ENCODE data around the gene FGF14.

The FGF14 gene

DNA sequence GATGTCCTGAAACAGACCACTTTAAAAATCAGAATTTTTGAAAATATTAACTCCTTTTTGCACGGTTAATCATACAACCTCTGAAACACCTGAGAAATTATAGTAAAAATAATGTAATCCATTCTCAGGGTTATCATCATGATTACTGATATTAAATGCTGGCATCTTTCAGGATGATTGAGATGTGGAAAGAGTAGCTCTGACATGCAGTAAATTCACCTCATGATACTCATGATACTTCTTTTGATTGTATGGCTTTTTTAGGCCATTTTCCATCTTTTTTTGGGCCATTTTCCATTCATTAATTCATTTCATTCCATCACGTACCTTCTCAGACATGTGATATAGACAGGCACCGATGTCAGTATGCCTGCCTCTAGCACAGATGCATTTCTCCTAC, 85.1 kb downstream of the FGF14 start:
- Histone ChIP-seq H3K9me3 (replicated peaks in 1 of 2; ENCODE audit: control insufficient read depth in 2 of 2, insufficient read depth in 1 of 2, low read depth in 1 of 2, low read length in 2 of 2) (no peaks in the 10 kb centered on the region), H2BK5ac (ENCODE audit: low read length) (no peak overlapping the region), H3K4me3 (ENCODE audit: low read length in 2 of 2) (no peak overlapping the region), H3K18ac (ENCODE audit: low read length) (no peak overlapping the region), H3K4me2 (ENCODE audit: insufficient read depth, low read length, poor library complexity, severe bottlenecking) (no peak overlapping the region), H3K36me3 (replicated peaks in 1 of 2; ENCODE audit: control insufficient read depth in 2 of 2, insufficient read depth in 2 of 2, low read length in 2 of 2) (no peaks in the 10 kb centered on the region), H3K4ac (ENCODE audit: low read length) (no peak overlapping the region), H4K8ac (ENCODE audit: low read depth, low read length) (no peak overlapping the region), H2BK120ac (ENCODE audit: low read depth, low read length) (no peak overlapping the region), H3K27ac (replicated peaks; ENCODE audit: low read length) (no peak overlapping the region), H3K9ac (ENCODE audit: low read depth, low read length, poor library complexity) (no peak overlapping the region), H3K27me3 (ENCODE audit: control insufficient read depth in 3 of 3, insufficient read depth in 3 of 3, low read depth in 1 of 3, low read length in 3 of 3) (no peaks in the 10 kb centered on the region), H2BK12ac (ENCODE audit: low read length) (no peak overlapping the region), H2AK5ac (ENCODE audit: low read depth, low read length) (no peak overlapping the region), H3K23ac (ENCODE audit: low read depth, low read length, poor library complexity) (no peak overlapping the region), H3K14ac (ENCODE audit: low read length) (no peak overlapping the region), H3K4me1 (ENCODE audit: control insufficient read depth in 2 of 2, insufficient read depth in 1 of 2, low read depth in 1 of 2, low read length in 2 of 2) (peaks cover 0 to 2% of the 10 kb centered on the region in 2 donors), H2BK15ac (ENCODE audit: low read length) (no peak overlapping the region), H3K79me1 (ENCODE audit: low read depth, low read length) (no peaks in the 10 kb centered on the region), H2AFZ (ENCODE audit: low read length) (no peak overlapping the region), H4K91ac (ENCODE audit: low read depth, low read length, poor library complexity) (no peak overlapping the region)
- DNase-seq (ENCODE audit: low spot score), result no peak
- no CpG with 5 or more reads among the region's 3 CpGs for WGBS, 2 donors (ENCODE audit: extremely low coverage in 2 of 2, insufficient read length in 2 of 2, insufficient replicate concordance in 1 of 2)

DNA sequence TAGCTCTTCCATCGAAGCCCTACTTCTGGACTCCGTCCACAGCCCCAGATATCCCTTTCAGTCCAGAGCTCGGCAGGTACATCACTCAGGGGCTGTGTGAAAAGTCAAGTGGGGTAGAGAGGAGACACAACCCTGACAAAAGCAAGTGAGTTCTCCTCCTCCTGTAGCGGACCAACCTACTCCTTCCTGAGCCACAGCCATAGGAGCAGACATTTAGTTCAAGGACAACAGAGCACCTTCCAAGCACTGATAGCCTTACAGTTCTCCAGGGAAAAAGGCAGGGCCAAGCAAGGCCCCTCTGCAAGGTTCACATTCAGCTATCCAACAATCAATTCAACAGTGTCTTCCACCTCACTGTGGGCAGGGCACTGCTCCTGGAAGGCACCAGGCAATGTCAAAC, 89.0 kb downstream of the FGF14 start:
- H3K27ac ChIP-seq (replicated peaks; ENCODE audit: low read length), result no peak overlapping the region
- H3K27me3 ChIP-seq (ENCODE audit: control insufficient read depth in 3 of 3, insufficient read depth in 3 of 3, low read depth in 1 of 3, low read length in 3 of 3), result peaks cover 0 to 2% (median 0%) of the 10 kb centered on the region in 3 experiments
- H2AK5ac ChIP-seq (ENCODE audit: low read depth, low read length), result no peak overlapping the region
- no peak overlapping the region for H3K9ac ChIP-seq (ENCODE audit: low read depth, low read length, poor library complexity)
- H2BK15ac ChIP-seq (ENCODE audit: low read length), result no peak overlapping the region
- H4K8ac ChIP-seq (ENCODE audit: low read depth, low read length), result no peak overlapping the region
- no peak overlapping the region for H2BK12ac ChIP-seq (ENCODE audit: low read length)
- no peak for DNase-seq (ENCODE audit: low spot score)
- no peak overlapping the region for H3K4me2 ChIP-seq (ENCODE audit: insufficient read depth, low read length, poor library complexity, severe bottlenecking)
- no peak overlapping the region for H2BK5ac ChIP-seq (ENCODE audit: low read length)
- no peak overlapping the region for H4K91ac ChIP-seq (ENCODE audit: low read depth, low read length, poor library complexity)
- H2BK120ac ChIP-seq (ENCODE audit: low read depth, low read length), result no peak overlapping the region
- H3K36me3 ChIP-seq (replicated peaks in 1 of 2; ENCODE audit: control insufficient read depth in 2 of 2, insufficient read depth in 2 of 2, low read length in 2 of 2), result no peaks in the 10 kb centered on the region
- H3K4me3 ChIP-seq (ENCODE audit: low read length in 2 of 2), result no peak overlapping the region
- no peak overlapping the region for H3K18ac ChIP-seq (ENCODE audit: low read length)
- WGBS, 2 donors (ENCODE audit: extremely low coverage in 2 of 2, insufficient read length in 2 of 2, insufficient replicate concordance in 1 of 2), result no CpG with 5 or more reads among the region's 4 CpGs
- no peaks in the 10 kb centered on the region for H3K79me1 ChIP-seq (ENCODE audit: low read depth, low read length)
- H3K4me1 ChIP-seq (ENCODE audit: control insufficient read depth in 2 of 2, insufficient read depth in 1 of 2, low read depth in 1 of 2, low read length in 2 of 2), result peaks cover 2% of the 10 kb centered on the region in 2 donors
- no peak overlapping the region for H3K14ac ChIP-seq (ENCODE audit: low read length)
- H3K4ac ChIP-seq (ENCODE audit: low read length), result no peak overlapping the region
- no peak overlapping the region for H2AFZ ChIP-seq (ENCODE audit: low read length)
- H3K23ac ChIP-seq (ENCODE audit: low read depth, low read length, poor library complexity), result no peak overlapping the region
- peaks cover 0 to 2% of the 10 kb centered on the region in 2 donors for H3K9me3 ChIP-seq (replicated peaks in 1 of 2; ENCODE audit: control insufficient read depth in 2 of 2, insufficient read depth in 1 of 2, low read depth in 1 of 2, low read length in 2 of 2)

- Histone ChIP-seq H4K8ac (ENCODE audit: low read depth, low read length) (no peak overlapping the region), H3K79me1 (ENCODE audit: low read depth, low read length) (no peaks in the 10 kb centered on the region), H3K9ac (ENCODE audit: low read depth, low read length, poor library complexity) (no peak overlapping the region), H2BK120ac (ENCODE audit: low read depth, low read length) (no peak overlapping the region), H3K4me3 (ENCODE audit: low read length in 2 of 2) (no peak overlapping the region), H4K91ac (ENCODE audit: low read depth, low read length, poor library complexity) (no peak overlapping the region), H3K9me3 (replicated peaks in 1 of 2; ENCODE audit: control insufficient read depth in 2 of 2, insufficient read depth in 1 of 2, low read depth in 1 of 2, low read length in 2 of 2) (peaks cover 0 to 2% of the 10 kb centered on the region in 2 donors), H3K4me2 (ENCODE audit: insufficient read depth, low read length, poor library complexity, severe bottlenecking) (no peak overlapping the region), H3K4me1 (ENCODE audit: control insufficient read depth in 2 of 2, insufficient read depth in 1 of 2, low read depth in 1 of 2, low read length in 2 of 2) (peaks cover 2% of the 10 kb centered on the region in 2 donors), H2BK15ac (ENCODE audit: low read length) (no peak overlapping the region), H2BK5ac (ENCODE audit: low read length) (no peak overlapping the region), H3K27ac (replicated peaks; ENCODE audit: low read length) (no peak overlapping the region), H3K23ac (ENCODE audit: low read depth, low read length, poor library complexity) (no peak overlapping the region), H3K4ac (ENCODE audit: low read length) (no peak overlapping the region), H2AFZ (ENCODE audit: low read length) (no peak overlapping the region), H3K18ac (ENCODE audit: low read length) (no peak overlapping the region), H2BK12ac (ENCODE audit: low read length) (no peak overlapping the region), H3K27me3 (ENCODE audit: control insufficient read depth in 3 of 3, insufficient read depth in 3 of 3, low read depth in 1 of 3, low read length in 3 of 3) (peaks cover 0 to 2% (median 0%) of the 10 kb centered on the region in 3 experiments), H3K36me3 (replicated peaks in 1 of 2; ENCODE audit: control insufficient read depth in 2 of 2, insufficient read depth in 2 of 2, low read length in 2 of 2) (no peaks in the 10 kb centered on the region), H2AK5ac (ENCODE audit: low read depth, low read length) (no peak overlapping the region), H3K14ac (ENCODE audit: low read length) (no peak overlapping the region)
- DNase-seq (ENCODE audit: low spot score), result no peak
- no CpG with 5 or more reads among the region's 3 CpGs for WGBS, 2 donors (ENCODE audit: extremely low coverage in 2 of 2, insufficient read length in 2 of 2, insufficient replicate concordance in 1 of 2)
Measured at GRCh38 chr13:102311901-102312300, 89.9 kb downstream of the FGF14 start.

GRCh38 chr13:102311419-102311796, 90.4 kb downstream of the FGF14 start:
- no CpG with 5 or more reads among the region's 5 CpGs for WGBS, 2 donors (ENCODE audit: extremely low coverage in 2 of 2, insufficient read length in 2 of 2, insufficient replicate concordance in 1 of 2)
- no peak overlapping the region for H2BK120ac ChIP-seq (ENCODE audit: low read depth, low read length)

More at GRCh38 chr13:102311419-102311796, 90.4 kb downstream of the FGF14 start:
- H2BK12ac ChIP-seq (ENCODE audit: low read length), result no peak overlapping the region
- no peak for DNase-seq (ENCODE audit: low spot score)
- no peak overlapping the region for H3K27ac ChIP-seq (replicated peaks; ENCODE audit: low read length)
- no peak overlapping the region for H3K4me2 ChIP-seq (ENCODE audit: insufficient read depth, low read length, poor library complexity, severe bottlenecking)
- no peak overlapping the region for H2BK5ac ChIP-seq (ENCODE audit: low read length)
- H4K8ac ChIP-seq (ENCODE audit: low read depth, low read length), result no peak overlapping the region
- no peak overlapping the region for H3K18ac ChIP-seq (ENCODE audit: low read length)
- H3K9ac ChIP-seq (ENCODE audit: low read depth, low read length, poor library complexity), result no peak overlapping the region
- peaks cover 0 to 2% of the 10 kb centered on the region in 2 donors for H3K9me3 ChIP-seq (replicated peaks in 1 of 2; ENCODE audit: control insufficient read depth in 2 of 2, insufficient read depth in 1 of 2, low read depth in 1 of 2, low read length in 2 of 2)
- no peak overlapping the region for H2AFZ ChIP-seq (ENCODE audit: low read length)
- no peak overlapping the region for H3K4me3 ChIP-seq (ENCODE audit: low read length in 2 of 2)
- H3K79me1 ChIP-seq (ENCODE audit: low read depth, low read length), result no peaks in the 10 kb centered on the region
- H3K4ac ChIP-seq (ENCODE audit: low read length), result no peak overlapping the region
- H2BK15ac ChIP-seq (ENCODE audit: low read length), result no peak overlapping the region
- no peak overlapping the region for H4K91ac ChIP-seq (ENCODE audit: low read depth, low read length, poor library complexity)
- H3K23ac ChIP-seq (ENCODE audit: low read depth, low read length, poor library complexity), result no peak overlapping the region
- H3K27me3 ChIP-seq (ENCODE audit: control insufficient read depth in 3 of 3, insufficient read depth in 3 of 3, low read depth in 1 of 3, low read length in 3 of 3), result peaks cover 0 to 2% (median 0%) of the 10 kb centered on the region in 3 experiments
- no peaks in the 10 kb centered on the region for H3K36me3 ChIP-seq (replicated peaks in 1 of 2; ENCODE audit: control insufficient read depth in 2 of 2, insufficient read depth in 2 of 2, low read length in 2 of 2)
- no peak overlapping the region for H3K14ac ChIP-seq (ENCODE audit: low read length)
- H2AK5ac ChIP-seq (ENCODE audit: low read depth, low read length), result no peak overlapping the region
- H3K4me1 ChIP-seq (ENCODE audit: control insufficient read depth in 2 of 2, insufficient read depth in 1 of 2, low read depth in 1 of 2, low read length in 2 of 2), result peaks cover 2% of the 10 kb centered on the region in 2 donors

Data from neuronal stem cell (in vitro differentiated cells).